Fibroblast of skin of abdomen (primary cell): ENCODE results near the gene MYLIP. TPM values are rescaled to one million over a fixed set of nuclear protein-coding genes. Genes with fewer than 3 reads are reported as not detected.

ENCODE experiments used
- DNase-seq: peaks from one replicate; pipeline ENCODE4 v3.0.0-alpha.2; 2013
- polyA plus RNA-seq, 2 experiments: library from polyadenylated mRNA; unstranded; fragments of 120-200 nt; gene quantifications; one replicate each; pipeline ENCODE4 v1.2.1, GENCODE V29; 2013; ENCODE audit not compliant: insufficient read length in 2 of 2

MYLIP gene
- 7.3 TPM for polyA plus RNA-seq (2013, experiment 1 of 2; ENCODE audit: insufficient read length)
- 6.8 TPM for polyA plus RNA-seq (2013, experiment 2 of 2; ENCODE audit: insufficient read length)

DNA sequence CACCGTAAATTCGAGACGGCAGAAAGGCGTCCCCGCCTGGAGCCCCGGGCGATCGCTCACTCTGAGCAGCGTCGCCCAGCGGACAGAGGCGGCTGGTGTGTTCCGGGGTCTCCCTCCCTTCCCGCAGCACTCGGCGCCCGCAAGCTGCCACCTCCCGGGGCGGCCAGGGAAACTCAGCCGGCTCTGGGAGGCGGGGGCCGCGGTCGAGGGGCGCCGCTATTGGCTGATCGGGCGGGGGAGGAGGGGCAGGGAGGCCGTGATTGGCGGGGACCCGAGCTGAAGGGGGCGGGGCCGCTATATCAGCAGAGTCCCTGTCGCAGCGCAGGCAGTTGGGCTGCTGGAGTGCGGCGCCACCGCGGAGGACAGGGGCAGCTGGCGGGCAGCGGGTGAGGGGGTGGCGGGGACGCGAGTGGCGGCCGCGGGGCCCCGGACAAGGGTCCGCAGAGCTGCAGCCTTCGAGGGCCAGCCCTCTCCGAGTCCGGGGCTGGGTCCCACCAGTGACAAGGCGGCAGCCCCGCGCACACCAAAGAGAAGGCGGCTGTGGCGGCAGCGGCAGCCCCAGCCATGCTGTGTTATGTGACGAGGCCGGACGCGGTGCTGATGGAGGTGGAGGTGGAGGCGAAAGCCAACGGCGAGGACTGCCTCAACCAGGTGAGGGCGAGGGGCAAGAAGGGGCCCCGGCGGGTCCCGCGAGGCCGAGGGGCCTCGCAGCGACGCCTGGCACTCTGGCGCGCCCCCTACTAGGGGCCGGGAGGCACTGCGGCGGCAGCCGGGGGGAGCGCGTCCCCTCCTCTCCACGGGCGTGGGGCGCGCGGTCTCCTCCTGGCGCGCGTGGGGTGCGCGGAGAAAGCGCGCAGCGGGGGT lies at the start of gene MYLIP:
TSS of gene MYLIP (plus strand) at position 328 of the 864 bp plus-strand sequence. CDS start at position 565, 237 bp downstream.
- peak; percentile 94 for DNase-seq

GRCh38 chr6:16079354-16079753 lies 49.5 kb upstream of the MYLIP start:
- no peak for DNase-seq

DNA sequence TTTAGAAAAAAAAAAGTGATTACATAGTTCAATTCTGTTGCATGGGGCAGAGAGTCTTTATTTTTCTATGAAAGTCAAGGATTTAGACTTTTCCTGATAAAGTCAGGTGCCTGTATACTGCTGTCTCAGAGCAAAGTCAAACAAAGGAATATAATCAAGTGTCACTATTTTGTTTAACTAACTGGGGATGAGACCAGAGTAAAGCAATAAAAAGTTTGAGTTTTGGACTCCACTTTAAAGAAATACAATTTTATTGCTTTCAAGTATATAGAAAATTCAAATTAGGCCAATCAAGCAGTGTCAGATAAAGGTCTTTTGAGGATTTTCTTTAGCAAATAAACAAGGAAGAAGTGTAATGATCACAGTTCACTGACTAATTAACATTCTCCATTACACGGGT lies 48.7 kb upstream of the MYLIP start:
- no peak for DNase-seq

DNA sequence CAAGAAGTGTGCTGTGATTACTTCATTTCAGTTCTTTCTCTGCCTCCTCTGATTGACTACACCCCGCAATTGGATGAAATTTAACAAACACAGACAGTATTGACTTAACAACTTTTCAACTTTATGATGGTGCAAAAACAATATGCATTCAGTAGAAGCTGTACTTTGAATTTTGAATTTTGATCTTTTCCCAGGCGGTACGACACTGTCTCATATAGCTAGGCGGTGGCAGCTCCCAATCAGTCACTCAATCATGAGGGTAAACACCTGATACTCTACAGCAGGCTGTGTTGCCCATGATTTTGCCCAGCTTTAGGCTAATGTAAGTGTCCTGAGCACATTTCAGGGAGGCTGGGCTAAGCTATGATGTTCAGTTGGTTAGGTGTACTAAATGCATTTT lies 47.6 kb upstream of the MYLIP start:
- no peak for DNase-seq

GRCh38 chr6:16082361-16082760 lies 46.5 kb upstream of the MYLIP start:
- DNase-seq: no peak

- DNase-seq: no peak
These were observed 41.9 kb upstream of the MYLIP start for GRCh38 chr6:16086965-16087364.

- DNase-seq: no peak
These were observed 41.5 kb upstream of the MYLIP start for GRCh38 chr6:16087386-16087785.

- DNase-seq: no peak
These were observed 40.5 kb upstream of the MYLIP start for GRCh38 chr6:16088409-16088808.

DNA sequence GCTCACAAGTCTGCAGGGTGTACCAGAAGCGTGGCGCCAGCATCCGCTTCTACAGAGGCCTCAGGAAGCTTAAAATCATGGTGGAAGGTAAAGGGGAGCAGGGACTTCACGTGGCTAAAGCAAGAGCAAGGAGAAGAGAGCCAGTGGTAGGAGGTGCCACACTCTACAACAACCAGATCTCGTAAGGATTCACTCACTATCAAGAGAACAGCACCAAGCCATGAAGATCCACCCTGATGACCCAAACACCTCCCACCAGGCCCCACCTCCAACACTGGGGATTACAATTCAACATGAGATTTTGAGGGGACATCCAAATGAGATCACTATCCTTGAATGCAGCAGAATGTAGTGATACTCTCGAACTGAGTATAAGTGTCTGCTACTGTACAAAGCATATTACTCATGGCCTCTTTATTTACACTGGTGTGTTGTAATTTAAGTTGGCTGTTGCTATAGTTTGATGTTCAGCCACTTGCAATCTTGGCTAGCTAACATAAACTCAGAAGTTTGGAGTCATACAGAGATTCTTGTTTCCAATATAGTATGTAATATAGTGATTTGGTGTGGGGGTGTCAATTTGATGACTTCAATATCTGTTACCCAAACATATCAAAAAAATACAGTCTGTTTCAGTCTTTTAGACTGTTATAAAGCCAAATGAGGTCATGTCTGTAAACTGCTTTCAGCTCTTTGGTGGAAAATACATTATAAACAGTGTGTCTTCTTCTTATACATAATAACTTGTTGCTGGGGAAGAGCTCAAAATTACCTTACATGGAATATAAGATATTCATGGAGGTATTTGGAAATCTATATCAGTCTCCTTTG lies 39.4 kb upstream of the MYLIP start:
- no peak for DNase-seq

GRCh38 chr6:16090452-16090851 lies 38.4 kb upstream of the MYLIP start:
- DNase-seq: no peak

- DNase-seq: no peak
These were observed 38.0 kb upstream of the MYLIP start for GRCh38 chr6:16090920-16091319.

GRCh38 chr6:16092140-16092539 lies 36.7 kb upstream of the MYLIP start:
- DNase-seq: no peak

GRCh38 chr6:16092990-16093389 lies 35.9 kb upstream of the MYLIP start:
- DNase-seq: no peak

GRCh38 chr6:16095180-16095579 lies 33.7 kb upstream of the MYLIP start:
- DNase-seq: no peak

- no peak for DNase-seq
These were observed 31.3 kb upstream of the MYLIP start for GRCh38 chr6:16097382-16098171.

- DNase-seq: no peak
These were observed 30.7 kb upstream of the MYLIP start for GRCh38 chr6:16098211-16098610.

GRCh38 chr6:16102208-16102607 lies 26.7 kb upstream of the MYLIP start:
- DNase-seq: no peak

- no peak for DNase-seq
These were observed 25.2 kb upstream of the MYLIP start for GRCh38 chr6:16103722-16104121.

DNA sequence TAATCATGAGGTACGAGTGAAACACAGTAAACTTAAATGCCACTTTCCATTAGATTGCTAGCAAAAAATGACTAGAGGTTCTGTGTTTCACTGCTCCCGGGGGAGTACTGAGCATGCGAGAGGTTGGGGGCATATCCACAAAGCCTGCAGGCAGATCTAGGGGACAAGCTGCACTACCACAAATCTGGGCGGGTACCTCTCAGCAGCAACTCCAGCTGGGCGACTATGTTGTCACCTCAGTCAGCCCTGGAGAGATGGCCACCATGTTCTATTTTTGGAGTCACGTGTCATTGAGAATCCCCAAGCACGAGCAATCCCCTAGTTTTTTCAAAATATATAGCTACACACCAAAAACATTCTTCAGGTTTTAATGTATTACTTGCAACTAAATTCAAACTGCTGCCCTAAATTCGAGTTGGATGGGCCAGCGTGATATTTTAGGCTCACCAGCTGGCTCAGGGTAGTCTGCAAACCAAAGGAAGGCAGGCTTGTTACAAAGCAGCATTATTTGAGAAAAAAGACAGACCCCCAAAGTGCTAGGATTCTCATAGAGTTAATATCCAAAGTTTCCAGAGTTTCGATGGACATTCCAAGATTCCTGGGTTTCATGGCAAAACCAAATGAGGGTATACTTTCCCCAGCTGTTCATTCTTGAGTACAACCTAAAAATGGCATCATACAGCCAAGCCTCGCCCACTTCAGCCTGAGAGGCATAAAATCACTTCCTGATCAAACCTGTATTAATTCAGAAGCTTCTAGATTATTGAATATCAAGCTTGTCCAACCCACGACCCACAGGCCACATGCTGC lies 24.1 kb upstream of the MYLIP start:
- DNase-seq: no peak

GRCh38 chr6:16105854-16106253 lies 23.0 kb upstream of the MYLIP start:
- peak; percentile 77 for DNase-seq

GRCh38 chr6:16106991-16107787 lies 21.7 kb upstream of the MYLIP start:
- no peak for DNase-seq
